ENCODE data around the gene MS4A7.

DNA sequence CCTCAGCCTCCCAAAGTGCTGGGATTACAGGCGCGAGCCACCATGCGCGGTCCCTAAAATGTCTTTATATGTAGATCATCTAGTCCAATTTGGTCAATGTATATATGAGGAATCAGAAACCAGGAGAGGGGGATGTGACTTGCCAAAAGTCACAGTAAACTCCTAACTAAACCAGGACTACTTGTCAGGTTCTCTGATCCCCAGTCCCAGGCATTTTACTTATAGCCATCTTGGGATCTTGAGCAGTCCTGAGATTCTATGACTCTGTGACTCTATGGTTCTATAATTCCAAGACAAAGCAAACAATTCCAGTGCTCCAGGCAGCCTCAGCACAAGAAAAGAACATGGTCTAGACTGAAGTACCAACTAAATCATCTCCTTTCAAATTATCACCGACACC, 50.9 kb downstream of the MS4A7 start, which contains the start of gene MS4A5:
- TF ChIP-seq, protein P1, sequence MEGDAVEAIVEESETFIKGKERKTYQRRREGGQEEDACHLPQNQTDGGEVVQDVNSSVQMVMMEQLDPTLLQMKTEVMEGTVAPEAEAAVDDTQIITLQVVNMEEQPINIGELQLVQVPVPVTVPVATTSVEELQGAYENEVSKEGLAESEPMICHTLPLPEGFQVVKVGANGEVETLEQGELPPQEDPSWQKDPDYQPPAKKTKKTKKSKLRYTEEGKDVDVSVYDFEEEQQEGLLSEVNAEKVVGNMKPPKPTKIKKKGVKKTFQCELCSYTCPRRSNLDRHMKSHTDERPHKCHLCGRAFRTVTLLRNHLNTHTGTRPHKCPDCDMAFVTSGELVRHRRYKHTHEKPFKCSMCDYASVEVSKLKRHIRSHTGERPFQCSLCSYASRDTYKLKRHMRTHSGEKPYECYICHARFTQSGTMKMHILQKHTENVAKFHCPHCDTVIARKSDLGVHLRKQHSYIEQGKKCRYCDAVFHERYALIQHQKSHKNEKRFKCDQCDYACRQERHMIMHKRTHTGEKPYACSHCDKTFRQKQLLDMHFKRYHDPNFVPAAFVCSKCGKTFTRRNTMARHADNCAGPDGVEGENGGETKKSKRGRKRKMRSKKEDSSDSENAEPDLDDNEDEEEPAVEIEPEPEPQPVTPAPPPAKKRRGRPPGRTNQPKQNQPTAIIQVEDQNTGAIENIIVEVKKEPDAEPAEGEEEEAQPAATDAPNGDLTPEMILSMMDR (IDR thresholded peaks at IDR 0.05), result no peak
- TF ChIP-seq EP300 (IDR thresholded peaks at IDR 0.05) (no peak), POLR2A (IDR thresholded peaks at IDR 0.05) (no peak)

All from upper lobe of left lung (tissue), 4 donors.